Measurements from ENCODE around the gene KLRF1.

GRCh38 chr12:9794484-9795093, 32.7 kb upstream of the KLRF1 start:
- no peak for TF ChIP-seq POLR2A (IDR thresholded peaks at IDR 0.05)
- TF ChIP-seq CTCF (IDR thresholded peaks at IDR 0.05) = no peak
- TF ChIP-seq POLR2AphosphoS5 (IDR thresholded peaks at IDR 0.05) = no peak
- no peak for TF ChIP-seq EP300 (IDR thresholded peaks at IDR 0.05)

Measured in gastroesophageal sphincter (tissue), 3 donors.